ENCODE measurements around the gene MNX1. TPM values are rescaled to one million over a fixed set of nuclear protein-coding genes. Genes with fewer than 3 reads are reported as not detected.

The MNX1 gene
- total RNA-seq, 1 donor from 2014 or later, result 2.1 TPM

DNA sequence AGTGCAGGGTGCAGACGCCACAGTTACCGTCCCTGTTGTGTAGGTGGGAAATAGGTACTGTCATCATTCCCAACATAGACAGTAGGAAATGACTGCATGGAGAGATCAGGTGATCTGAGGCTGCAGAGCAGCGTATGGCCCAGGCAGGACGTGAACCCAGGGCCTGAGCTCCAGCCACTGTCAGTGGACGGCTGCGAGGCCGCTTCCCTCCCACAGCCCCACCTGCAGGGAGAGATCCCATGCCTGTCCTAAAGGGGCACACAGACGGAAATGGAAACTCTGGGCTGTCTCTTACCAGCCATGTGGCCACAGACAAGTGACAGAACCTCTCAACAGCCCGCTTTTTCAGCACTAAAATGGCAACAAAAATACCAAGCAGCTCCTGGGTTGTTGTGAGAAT is 44.5 kb upstream of the MNX1 start:
- TF ChIP-seq, protein P1, sequence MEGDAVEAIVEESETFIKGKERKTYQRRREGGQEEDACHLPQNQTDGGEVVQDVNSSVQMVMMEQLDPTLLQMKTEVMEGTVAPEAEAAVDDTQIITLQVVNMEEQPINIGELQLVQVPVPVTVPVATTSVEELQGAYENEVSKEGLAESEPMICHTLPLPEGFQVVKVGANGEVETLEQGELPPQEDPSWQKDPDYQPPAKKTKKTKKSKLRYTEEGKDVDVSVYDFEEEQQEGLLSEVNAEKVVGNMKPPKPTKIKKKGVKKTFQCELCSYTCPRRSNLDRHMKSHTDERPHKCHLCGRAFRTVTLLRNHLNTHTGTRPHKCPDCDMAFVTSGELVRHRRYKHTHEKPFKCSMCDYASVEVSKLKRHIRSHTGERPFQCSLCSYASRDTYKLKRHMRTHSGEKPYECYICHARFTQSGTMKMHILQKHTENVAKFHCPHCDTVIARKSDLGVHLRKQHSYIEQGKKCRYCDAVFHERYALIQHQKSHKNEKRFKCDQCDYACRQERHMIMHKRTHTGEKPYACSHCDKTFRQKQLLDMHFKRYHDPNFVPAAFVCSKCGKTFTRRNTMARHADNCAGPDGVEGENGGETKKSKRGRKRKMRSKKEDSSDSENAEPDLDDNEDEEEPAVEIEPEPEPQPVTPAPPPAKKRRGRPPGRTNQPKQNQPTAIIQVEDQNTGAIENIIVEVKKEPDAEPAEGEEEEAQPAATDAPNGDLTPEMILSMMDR (conservative IDR thresholded peaks at IDR 0.05; ENCODE audit: low read depth, low read length), result no peak
- no peak overlapping the region for H3K4me3 ChIP-seq (ENCODE audit: low read depth, low read length)
- DNase-seq (ENCODE audit: low read depth), result no peak

DNA sequence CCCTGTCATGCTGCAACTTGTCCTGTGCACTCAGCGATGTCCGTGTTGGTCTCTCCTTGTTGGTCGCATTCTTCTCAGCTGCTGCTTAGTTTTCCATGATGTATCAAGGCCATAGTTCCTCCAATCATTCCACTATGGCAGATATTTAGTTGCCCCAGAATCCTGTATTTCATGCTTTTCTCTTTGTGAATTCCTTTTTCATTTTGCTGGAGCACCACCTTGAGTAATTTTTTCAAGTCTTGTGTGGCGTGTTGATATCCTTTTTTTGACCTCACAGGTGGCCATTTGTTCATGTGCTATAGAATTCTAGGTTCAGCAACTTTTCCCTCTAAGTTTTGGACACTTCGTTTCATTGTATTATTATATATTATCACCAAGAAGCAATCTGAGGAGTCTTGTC is 42.7 kb upstream of the MNX1 start:
- H3K4me3 ChIP-seq (ENCODE audit: low read depth, low read length), result no peak overlapping the region
- TF ChIP-seq, protein P1 (conservative IDR thresholded peaks at IDR 0.05; ENCODE audit: low read depth, low read length), result no peak
- no peak for DNase-seq (ENCODE audit: low read depth)

DNA sequence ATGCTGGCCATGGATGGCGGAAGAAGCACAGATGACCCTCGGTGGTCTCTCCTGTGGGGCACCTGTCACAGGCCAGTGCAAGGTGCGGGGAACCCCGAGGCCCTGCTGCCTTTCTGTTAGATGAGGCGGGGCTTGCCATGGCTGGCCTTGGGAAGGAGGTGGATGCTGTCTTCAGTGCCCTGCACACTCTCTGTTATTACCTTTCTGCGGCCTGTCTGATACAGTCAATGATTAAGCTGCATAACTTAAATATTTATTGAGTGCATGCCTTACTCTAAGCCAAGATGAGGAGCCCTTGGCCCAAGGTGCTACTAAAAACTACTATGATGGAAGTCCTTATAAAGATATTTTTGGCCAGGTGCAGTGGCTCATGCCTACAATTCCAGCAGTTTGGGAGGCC is 36.7 kb upstream of the MNX1 start:
- no peak for DNase-seq (ENCODE audit: low read depth)
- H3K4me3 ChIP-seq (ENCODE audit: low read depth, low read length), result no peak overlapping the region
- TF ChIP-seq, protein P1 (conservative IDR thresholded peaks at IDR 0.05; ENCODE audit: low read depth, low read length), result no peak

DNA sequence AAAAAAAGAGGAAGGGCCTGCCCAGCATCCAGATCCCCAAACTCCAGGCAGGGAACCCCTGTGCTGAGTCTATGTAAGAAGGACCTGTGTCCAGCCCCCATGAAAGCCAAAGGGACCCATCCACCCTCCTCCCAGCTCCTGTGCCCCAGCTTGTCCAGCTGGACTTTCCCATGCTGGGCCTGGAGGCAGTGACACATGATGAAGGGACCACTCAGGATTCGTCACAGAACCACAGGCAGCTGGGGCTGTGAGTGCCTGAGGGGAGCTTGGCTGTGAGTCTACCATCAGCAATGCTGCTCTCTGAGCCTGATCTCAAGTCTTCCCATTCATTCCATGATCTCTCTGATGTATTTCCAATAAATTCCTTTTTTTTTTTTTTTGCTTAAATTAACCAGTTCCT is 36.2 kb upstream of the MNX1 start:
- DNase-seq (ENCODE audit: low read depth), result no peak
- H3K4me3 ChIP-seq (ENCODE audit: low read depth, low read length), result no peak overlapping the region
- TF ChIP-seq, protein P1 (conservative IDR thresholded peaks at IDR 0.05; ENCODE audit: low read depth, low read length), result no peak

DNA sequence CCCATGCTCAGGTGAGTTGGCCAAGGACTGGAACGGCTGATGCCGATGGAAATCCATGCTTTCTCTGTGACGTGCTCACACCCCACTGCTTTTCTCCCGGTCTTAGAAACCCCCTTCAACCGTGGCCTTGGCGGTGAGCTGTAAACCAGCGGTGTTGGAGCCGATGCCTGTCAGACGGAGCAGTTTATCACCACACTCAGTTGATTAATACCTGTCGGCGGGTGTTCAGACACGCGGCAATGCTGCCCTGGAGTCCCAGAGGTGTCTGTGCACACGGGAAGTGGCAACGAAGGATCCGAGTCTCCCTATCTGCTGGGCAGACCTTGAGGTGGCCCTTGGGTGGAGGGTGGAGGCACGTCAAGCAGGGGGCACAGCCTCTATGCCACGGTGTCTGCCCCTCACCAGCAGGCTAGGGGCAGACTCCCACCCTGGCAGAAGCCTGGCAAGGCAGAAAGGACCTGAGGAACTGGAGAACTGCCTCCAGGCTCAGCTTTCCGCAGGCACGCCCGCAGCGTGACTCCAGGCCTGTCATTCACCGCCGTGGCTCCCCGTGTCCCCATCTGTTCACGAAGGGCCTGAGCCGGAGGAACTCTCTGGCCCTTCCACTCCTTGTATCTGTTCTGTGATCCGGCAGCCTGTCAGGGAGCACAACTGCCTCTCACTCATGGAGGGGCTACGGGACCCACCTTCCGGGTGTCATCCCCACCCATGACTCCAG is 34.6 kb upstream of the MNX1 start:
- no peak for DNase-seq (ENCODE audit: low read depth)
- H3K4me3 ChIP-seq (ENCODE audit: low read depth, low read length), result no peak overlapping the region
- TF ChIP-seq, protein P1 (conservative IDR thresholded peaks at IDR 0.05; ENCODE audit: low read depth, low read length), result no peak

DNA sequence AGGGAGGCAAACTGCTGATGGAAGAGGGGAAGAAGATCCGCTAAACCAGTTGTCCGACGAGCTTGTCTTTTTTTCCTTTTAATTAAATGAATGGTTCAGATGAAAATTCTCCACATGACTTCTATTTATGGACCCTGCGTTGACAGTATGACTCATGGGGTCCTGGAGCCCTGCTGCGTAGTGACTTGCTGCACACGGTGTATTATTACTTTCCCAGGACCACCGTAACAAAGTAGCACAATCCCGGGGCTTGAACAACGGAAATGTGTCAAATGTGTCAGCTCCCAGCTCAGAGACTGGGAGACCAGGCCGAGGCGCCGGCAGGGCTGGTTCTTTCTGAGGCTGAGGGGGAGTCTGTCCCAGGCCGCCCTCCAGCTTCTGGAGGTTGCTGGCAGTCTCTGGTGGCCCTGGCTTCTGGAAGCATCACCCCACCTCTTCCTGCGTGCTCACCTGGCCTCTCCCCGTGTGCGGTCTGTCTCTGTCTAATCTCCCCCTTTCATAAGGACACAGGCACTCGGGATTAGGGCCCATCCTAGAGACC is 33.8 kb upstream of the MNX1 start:
- no peak for DNase-seq (ENCODE audit: low read depth)
- H3K4me3 ChIP-seq (ENCODE audit: low read depth, low read length), result no peak overlapping the region
- TF ChIP-seq, protein P1 (conservative IDR thresholded peaks at IDR 0.05; ENCODE audit: low read depth, low read length), result no peak

DNA sequence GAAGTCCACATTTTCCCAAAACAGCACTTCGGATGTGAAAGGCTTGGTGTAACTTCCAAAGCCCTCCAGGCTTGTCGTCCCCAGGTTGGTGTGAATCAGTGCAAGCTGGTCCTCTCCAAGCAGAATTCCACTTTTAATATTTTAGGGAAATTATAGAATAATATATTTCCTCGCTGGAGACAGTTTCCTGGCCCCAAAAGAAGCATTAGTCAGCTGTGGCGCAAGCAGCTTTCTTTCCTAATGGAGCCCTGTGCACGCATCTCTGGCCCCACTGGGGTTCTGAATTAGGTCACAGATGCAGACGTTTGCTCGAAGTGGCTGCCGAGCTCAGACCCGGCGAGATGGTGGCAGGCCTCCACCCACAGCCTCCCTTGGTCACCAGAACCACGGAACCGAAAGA is 33.3 kb upstream of the MNX1 start:
- no peak overlapping the region for H3K4me3 ChIP-seq (ENCODE audit: low read depth, low read length)
- TF ChIP-seq, protein P1 (conservative IDR thresholded peaks at IDR 0.05; ENCODE audit: low read depth, low read length), result no peak
- no peak for DNase-seq (ENCODE audit: low read depth)
